Measurements from ENCODE around the gene CDH8.
"Not testable (repeated sequence)": the region's sequence is repeated elsewhere in the genome, so short reads cannot be mapped to it uniquely, and the experiment has no call there.

Gene CDH8

DNA sequence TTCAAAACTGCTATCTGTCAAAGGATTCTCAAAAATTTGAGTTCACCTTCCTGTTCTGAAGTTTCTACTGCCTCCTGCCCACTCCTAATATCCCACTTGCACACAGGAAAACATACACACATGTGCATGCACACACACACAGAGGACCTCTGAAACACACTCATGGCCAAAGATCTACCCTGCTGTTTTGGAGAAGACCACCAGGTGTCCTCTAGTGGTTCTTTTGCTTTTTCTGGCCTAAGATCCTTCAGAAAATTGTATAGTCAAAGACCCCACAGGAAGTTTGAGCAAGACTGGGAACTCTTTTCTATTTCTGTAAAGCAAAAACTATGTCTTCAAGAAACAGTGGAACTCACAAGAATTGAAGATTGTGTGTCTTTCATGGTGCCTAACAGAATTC lies 90.2 kb downstream of the CDH8 start:
- in situ Hi-C loops (cut with HindIII; ENCODE audit: low pct_ligation_motif_present, low pct_unique_long_range_greater_than_20kb, low sequenced_read_pairs), result no loop called here
- peak; percentile 8 for DNase-seq

DNA sequence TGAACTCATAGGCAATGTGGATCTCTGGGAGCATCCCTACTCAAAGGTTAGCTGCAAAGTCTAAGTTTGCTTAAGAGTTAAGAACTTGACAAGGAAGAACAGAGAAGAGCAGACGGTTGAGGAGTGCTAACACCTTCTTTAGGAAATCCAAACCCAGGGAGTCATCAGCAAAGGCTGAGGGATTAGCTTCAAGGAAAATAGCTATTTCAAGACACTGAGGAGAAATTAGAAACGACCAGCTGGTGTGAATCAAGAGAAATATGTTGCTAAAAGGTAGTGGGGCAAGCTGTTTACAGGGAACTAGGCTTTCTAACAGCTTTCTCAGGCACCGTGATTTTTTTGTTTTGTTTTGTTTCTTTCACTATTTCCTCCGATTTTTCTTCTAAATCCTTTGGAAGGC lies 90.7 kb downstream of the CDH8 start:
- no peak for DNase-seq
- in situ Hi-C loops (cut with HindIII; ENCODE audit: low pct_ligation_motif_present, low pct_unique_long_range_greater_than_20kb, low sequenced_read_pairs), result no loop called here

DNA sequence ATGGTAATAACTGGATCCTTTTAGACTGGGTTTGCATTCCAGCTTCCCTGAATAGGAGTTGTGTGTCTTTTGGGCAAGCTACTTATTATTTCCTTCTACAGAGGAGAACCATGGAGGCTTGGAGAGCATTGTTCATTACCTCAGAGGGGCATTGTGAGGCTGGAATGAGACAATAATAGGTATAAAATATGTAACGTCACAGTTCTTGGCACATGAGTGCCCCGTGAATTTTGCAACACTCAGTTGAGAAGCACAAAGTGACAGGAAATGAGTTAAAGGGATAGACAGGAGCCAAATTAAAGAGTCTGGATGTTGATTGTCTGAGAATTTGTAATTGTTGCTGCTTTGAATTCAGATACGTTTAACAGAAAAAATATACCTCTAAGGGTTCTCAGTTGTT lies 92.2 kb downstream of the CDH8 start:
- in situ Hi-C loops (cut with HindIII; ENCODE audit: low pct_ligation_motif_present, low pct_unique_long_range_greater_than_20kb, low sequenced_read_pairs), result no loop called here

DNA sequence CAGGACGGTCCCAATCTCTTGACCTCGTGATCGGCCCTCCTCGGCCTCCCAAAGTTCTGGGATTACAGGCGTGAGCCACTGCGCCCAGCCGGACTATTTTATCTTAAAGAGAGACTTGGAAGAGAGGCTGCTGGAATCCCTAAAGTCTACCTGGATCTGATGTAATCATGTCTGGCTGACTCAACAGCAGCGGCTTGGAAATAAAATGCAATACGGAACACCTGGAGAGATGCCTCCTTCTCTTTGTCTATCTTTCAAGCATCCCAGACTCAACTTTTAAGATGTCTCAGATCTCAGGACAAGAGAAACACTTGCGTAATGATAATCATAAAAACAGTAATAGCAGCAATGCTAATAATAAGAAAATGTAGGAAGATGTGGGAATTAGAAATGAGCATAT lies 95.6 kb downstream of the CDH8 start:
- no peak for DNase-seq
- in situ Hi-C loops (cut with HindIII; ENCODE audit: low pct_ligation_motif_present, low pct_unique_long_range_greater_than_20kb, low sequenced_read_pairs), result no loop called here

More for the DNA sequence above, 92.2 kb downstream of the CDH8 start:
- no peak for DNase-seq

DNA sequence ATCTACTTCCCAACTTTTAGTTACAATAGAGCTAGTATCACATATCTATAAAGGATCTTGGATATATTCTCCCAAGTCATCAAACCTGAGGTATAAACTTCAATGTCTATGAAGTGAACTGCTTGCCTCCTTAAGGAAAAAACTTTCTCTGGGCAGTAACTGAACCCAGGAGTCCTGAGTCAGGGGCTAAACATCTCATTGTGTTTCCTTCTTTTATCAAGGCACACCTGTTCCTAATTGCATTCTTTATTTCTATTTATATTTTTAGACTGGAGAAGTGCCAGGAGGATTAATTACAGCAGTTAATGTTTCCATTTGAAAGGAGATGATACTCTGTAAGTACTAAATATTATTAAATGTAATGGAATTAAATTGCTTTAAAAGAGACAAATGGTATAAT lies 98.6 kb downstream of the CDH8 start:
- no peak for DNase-seq
- in situ Hi-C loops (cut with HindIII; ENCODE audit: low pct_ligation_motif_present, low pct_unique_long_range_greater_than_20kb, low sequenced_read_pairs), result no loop called here

DNA sequence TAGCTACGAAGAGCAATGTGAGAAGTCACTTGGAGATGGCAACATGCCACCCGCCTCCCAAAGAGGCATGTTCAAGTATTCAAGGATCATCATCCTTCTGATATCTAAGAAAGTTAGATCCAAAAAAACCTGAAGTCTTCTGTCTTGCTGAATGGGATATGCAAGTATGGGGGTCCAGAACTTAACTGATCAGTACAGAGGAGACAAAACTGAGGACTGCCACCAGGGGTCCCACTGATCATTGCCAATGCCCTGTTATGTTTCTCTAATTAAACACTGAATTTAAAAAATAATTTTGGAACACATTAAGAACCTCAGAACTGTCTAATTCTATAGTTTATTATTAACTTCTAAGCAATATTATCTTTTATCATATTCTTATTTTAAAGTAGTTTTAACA lies 99.7 kb downstream of the CDH8 start:
- DNase-seq, result peak; percentile 12
- in situ Hi-C loops (cut with HindIII; ENCODE audit: low pct_ligation_motif_present, low pct_unique_long_range_greater_than_20kb, low sequenced_read_pairs), result no loop called here

DNA sequence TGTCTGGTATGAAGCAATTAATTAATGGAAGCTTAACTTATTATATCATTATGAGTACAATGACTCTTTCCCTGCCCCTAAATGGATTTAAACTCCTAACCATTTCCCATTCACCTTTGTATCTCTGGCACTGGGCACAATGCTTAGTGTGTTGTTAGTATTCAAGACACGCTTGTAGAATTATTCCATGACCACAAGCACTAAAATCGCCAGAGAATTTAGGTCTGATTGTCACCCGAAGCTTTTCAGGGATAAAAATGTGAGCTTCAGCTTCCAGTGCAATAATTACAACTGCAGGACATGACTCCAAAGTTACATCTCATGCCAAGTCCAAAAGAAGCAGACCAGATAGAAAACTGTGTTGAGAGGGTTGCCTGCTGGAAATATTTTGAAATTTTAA lies 101.6 kb downstream of the CDH8 start:
- DNase-seq, result no peak
- in situ Hi-C loops (cut with HindIII; ENCODE audit: low pct_ligation_motif_present, low pct_unique_long_range_greater_than_20kb, low sequenced_read_pairs), result no loop called here

DNA sequence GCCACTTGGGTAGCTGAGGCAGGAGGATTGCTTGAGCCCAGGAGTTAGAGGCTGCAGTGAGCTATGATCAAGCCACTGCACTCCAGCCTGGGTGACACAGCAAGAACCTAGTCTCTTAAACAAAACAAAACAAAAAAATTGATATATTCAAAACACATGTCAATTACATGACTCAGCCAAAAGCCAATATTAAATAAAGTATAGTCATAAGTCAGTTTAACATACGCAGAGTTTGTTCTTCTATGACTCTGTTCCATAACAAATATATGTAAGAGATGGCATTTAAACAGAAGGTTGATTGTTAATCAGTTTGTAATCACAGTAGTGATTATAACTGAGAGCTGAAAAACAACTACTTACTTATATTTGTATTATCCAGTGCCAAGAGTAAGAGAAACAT lies 106.5 kb downstream of the CDH8 start:
- in situ Hi-C loops (cut with HindIII; ENCODE audit: low pct_ligation_motif_present, low pct_unique_long_range_greater_than_20kb, low sequenced_read_pairs), result no loop called here
- no peak for DNase-seq

DNA sequence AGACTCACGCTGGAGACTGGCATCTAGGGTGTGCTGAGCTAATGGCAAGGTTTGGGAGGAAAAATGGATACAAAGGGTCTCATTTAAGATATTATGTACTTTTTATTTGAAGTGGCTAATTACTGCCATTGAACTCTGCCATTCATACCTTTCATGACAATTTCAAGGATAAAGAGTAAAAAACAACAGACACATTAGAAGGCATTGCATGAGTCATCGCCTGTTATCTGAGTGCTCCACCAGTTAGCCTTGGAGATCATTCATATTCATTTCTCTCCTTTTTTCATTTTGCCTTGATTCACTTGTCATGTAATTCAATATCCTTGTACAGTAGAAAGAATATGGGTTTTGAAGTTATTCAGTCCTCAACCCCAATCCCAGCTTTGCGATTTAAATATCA lies 109.5 kb downstream of the CDH8 start:
- in situ Hi-C loops (cut with HindIII; ENCODE audit: low pct_ligation_motif_present, low pct_unique_long_range_greater_than_20kb, low sequenced_read_pairs), result no loop called here
- DNase-seq, result no peak

DNA sequence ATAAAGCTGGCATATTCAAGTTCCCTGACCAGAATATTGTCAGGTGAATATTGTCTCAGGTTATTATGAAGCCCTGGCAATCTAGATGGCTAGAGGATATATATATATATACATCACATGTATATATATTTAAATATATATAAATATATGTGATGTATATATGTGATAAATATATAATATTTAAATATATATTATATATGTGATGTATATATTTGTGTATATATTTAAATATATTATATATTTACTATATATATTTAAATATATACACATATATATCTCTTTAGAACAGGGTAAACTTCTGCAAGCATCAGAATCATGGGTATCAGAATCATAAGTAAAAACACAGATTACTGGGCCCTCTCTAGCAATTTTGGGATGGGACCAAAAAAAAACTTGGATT lies 112.6 kb downstream of the CDH8 start:
- in situ Hi-C loops (cut with HindIII; ENCODE audit: low pct_ligation_motif_present, low pct_unique_long_range_greater_than_20kb, low sequenced_read_pairs), result no loop called here

DNA sequence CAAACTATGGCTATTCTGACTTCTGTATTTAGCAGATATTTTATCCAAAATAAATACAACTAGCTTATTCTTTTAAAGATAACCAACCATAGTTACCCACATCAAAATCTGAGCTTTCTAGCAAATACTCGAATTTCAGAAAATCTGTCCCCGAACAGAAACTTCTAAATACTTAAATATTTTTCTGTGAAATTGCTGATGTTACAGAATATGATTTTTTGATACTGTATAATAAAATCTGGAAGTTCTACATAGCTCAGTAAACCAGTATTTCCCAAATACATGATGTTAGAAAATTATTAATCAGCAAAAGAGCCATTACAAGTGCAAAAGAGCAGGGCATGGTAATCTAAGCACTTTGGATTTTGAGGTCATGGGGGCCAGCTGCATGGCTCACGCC lies 114.9 kb downstream of the CDH8 start:
- DNase-seq, result no peak
- in situ Hi-C loops (cut with HindIII; ENCODE audit: low pct_ligation_motif_present, low pct_unique_long_range_greater_than_20kb, low sequenced_read_pairs), result no loop called here

More for the DNA sequence above, 112.6 kb downstream of the CDH8 start:
- DNase-seq, result no peak

DNA sequence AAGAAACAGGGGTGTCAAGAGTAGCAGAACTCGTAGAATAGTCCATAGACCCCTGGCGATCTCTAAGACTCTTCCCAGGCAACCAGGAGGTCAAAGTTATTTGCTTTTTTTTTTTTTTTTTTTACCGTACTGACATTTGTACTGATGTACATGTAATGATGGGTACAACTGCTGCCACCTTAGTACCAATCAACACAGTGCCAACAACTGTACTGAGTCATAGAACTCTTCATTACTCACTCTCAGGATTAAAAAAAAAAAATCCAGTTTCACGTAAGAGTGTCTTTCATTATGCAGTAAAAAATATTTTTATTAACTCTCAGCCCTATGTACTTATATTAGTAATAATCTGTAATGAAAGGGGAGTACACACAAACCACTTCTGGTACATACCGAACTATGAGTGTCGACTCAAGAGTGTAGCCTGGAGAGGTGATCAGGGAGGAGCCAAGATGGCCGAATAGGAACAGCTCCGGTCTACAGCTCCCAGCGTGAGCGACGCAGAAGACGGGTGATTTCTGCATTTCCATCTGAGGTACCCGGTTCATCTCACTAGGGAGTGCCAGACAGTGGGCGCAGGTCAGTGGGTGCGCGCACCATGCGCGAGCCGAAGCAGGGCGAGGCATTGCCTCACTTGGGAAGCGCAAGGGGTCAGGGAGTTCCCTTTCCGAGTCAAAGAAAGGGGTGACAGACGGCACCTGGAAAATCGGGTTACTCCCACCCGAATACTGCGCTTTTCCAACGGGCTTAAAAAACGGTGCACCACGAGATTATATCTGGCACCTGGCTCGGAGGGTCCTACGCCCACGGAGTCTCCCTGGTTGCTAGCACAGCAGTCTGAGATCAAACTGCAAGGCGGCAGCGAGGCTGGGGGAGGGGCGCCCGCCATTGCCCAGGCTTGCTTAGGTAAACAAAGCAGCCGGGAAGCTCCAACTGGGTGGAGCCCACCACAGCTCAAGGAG lies 118.1 kb downstream of the CDH8 start:
- in situ Hi-C loops (cut with HindIII; ENCODE audit: low pct_ligation_motif_present, low pct_unique_long_range_greater_than_20kb, low sequenced_read_pairs), result not testable (repeated sequence)
- peak; percentile 41 for DNase-seq

DNA sequence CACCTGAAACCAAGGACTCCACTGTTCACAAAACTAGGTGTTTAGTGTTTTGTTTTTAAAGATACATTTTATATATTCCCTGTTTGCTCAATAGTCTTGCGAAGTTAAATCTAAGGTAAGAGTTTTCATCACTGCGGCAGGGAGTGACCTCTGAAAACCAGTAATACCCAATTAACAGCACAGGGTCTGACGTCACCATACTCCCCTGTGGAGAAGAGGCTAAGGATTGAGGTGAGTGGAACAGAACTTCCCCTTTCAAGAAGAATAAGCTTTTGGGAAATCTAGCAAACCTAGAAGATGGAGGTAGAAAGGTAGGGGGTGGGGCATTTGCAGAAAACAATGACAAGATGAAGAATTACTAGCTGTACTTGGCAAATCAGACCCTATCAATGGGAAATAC lies 120.7 kb downstream of the CDH8 start:
- in situ Hi-C loops (cut with HindIII; ENCODE audit: low pct_ligation_motif_present, low pct_unique_long_range_greater_than_20kb, low sequenced_read_pairs), result no loop called here
- DNase-seq, result no peak

DNA sequence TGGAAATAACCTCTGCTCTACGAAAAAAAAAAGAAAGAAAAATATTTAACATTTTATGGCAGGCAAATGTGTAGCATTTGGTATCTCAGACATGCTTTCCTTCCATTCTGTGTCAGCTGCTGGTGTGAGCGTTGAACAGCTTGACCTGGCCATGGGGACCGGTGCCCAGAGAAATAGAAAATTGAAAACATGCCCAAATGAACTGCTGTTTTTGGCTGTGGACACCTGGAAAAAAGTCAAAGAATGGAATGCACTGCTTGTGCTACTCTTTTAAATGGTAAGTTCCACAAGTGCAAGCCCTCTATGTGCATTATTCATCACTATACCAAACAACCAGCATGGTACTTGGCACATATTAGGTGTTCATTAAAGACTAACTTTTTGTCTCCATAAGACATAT lies 127.2 kb downstream of the CDH8 start:
- DNase-seq, result no peak
- in situ Hi-C loops (cut with HindIII; ENCODE audit: low pct_ligation_motif_present, low pct_unique_long_range_greater_than_20kb, low sequenced_read_pairs), result no loop called here

DNA sequence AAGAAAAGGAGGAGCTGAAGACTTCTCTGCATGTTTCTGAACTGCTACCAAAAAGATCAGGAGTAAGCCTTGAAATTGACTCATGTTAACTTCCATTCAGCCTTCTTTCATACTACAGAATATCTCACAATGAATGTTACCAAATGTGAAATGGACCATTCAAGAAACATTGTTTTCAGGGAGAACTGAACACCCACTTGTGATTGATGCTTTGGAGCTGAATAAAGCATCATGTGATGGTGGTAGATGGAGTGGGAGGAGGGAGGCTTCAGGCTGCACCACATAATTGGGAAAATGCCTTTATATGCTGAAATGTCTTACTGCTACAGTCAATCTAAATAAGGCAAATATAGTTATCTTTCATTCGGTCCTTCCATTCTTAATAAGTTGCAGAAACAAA lies 127.8 kb downstream of the CDH8 start:
- in situ Hi-C loops (cut with HindIII; ENCODE audit: low pct_ligation_motif_present, low pct_unique_long_range_greater_than_20kb, low sequenced_read_pairs), result no loop called here

DNA sequence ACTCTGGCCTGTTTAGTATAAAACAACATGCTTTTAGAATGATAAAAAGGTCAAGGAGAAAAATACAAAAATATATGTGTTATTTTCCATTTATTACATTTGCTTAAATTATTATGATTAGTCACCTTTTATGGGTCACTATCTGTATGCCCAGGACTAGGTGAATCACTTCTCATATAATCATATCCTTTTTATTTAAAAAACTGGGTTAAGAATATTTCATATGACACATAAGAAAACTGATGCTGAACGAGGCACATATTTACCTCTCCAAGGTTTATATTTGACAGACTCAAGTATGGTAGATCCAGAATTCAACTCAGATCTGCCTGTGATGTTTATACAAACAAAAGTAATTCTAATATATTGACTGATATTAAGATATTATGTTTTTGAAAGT lies 134.5 kb downstream of the CDH8 start:
- DNase-seq, result no peak
- in situ Hi-C loops (cut with HindIII; ENCODE audit: low pct_ligation_motif_present, low pct_unique_long_range_greater_than_20kb, low sequenced_read_pairs), result no loop called here

More for the DNA sequence above, 127.8 kb downstream of the CDH8 start:
- DNase-seq, result no peak

DNA sequence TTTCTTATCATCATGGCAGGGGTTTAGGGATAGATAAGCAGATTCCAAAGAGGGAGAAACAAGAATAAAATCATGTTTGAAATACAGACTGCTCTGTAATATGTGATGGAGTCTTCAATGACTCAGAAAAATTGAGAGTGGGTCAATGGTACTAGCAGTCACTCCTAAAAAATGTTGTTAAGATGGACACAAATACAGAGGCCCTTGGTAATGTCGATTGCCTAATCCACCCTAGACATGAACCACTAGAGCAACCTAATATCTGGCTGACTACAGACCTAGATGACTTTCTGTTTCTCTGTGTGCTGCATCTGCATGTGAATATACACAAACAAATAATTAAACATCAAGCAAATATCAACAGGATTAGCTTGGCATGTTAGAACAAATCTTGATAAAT lies 135.8 kb downstream of the CDH8 start:
- in situ Hi-C loops (cut with HindIII; ENCODE audit: low pct_ligation_motif_present, low pct_unique_long_range_greater_than_20kb, low sequenced_read_pairs), result no loop called here

DNA sequence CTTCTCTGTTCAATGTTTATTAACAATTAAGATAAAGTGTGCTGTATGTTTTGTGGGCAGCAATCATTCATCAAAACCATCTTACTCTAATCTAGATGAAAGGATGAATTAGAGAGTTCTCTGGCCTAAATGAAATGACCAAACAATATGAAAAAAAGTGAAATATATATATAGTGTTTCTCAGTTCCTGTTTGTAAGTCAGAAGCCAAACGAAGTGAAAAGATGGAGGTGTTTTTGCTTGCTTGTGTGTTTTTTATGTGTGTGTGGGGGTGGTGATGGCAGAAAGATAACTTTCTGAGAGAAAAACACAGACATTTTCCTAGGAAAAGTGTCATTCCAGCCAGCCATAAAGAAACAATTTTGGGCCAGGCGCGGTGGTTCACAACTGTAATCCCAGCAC lies 138.6 kb downstream of the CDH8 start:
- in situ Hi-C loops (cut with HindIII; ENCODE audit: low pct_ligation_motif_present, low pct_unique_long_range_greater_than_20kb, low sequenced_read_pairs), result no loop called here
- DNase-seq, result no peak

More for the DNA sequence above, 135.8 kb downstream of the CDH8 start:
- no peak for DNase-seq

DNA sequence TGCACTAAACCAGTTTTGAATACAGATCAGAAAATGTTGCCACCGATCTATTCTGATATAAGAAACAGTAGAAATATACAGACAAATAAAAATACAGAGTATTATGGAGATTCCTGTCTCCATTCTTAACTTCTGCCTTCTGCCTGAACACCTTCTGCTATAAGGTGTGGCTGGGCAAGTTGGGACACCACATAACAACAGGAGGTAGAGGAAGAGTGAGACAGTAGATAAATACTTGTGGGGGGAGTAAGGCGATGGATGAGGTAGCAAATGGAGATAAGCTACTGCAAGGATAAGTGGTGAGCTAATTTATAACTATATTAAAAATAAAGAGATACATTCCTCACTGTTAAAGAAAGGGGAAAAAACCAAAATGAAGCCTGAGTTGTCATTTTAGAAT lies 143.7 kb downstream of the CDH8 start:
- in situ Hi-C loops (cut with HindIII; ENCODE audit: low pct_ligation_motif_present, low pct_unique_long_range_greater_than_20kb, low sequenced_read_pairs), result no loop called here
- no peak for DNase-seq

DNA sequence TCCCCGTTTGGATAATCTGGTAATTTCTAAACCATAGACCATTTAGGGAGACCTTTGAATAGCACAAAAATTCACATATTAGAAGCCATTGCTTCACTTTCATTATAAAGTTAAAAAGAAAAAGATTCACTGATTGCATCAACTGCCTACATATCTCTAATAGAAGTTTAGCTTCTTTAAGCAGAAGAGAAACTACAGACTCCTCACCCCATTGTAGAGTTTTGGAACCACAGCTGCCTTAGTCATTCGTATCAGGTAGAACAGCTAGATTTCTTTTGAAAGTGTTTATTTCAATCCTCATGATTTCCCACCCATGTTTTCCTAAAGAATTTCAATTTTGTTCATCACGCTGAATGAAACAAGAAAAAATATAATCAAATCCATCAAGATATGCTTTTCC lies 144.8 kb downstream of the CDH8 start:
- in situ Hi-C loops (cut with HindIII; ENCODE audit: low pct_ligation_motif_present, low pct_unique_long_range_greater_than_20kb, low sequenced_read_pairs), result no loop called here
- no peak for DNase-seq
